Measurements from ENCODE around the gene FGGY. TPM values are rescaled to one million over a fixed set of nuclear protein-coding genes. Genes with fewer than 3 reads are reported as not detected.
"Not testable (repeated sequence)": the region's sequence is repeated elsewhere in the genome, so short reads cannot be mapped to it uniquely, and the experiment has no call there.

Gene FGGY
- total RNA-seq, 4 donors from 2014 or later = 20.6 to 138 (median 32.8) TPM

GRCh38 chr1:59645893-59646292 lies 349.0 kb downstream of the FGGY start:
- Histone ChIP-seq H3K9me3 (no peaks in the 10 kb centered on the region), H3K4me3 (no peak overlapping the region), H3K36me3 (no peaks in the 10 kb centered on the region), H3K4me1 (no peaks in the 10 kb centered on the region), H3K27me3 (no peaks in the 10 kb centered on the region), H3K27ac (peak overlapping the region; percentile 65)
- intact Hi-C loops (cut with DNase I; ENCODE audit: low total_unique reads) = no loop called here
- no peak for TF ChIP-seq POLR2A (IDR thresholded peaks at IDR 0.05)
- no peak for TF ChIP-seq CTCF (IDR thresholded peaks at IDR 0.05)
- peak; percentile 33 to 46 for DNase-seq

- intact Hi-C loops (cut with DNase I; ENCODE audit: low total_unique reads); H3K9me3 ChIP-seq; H3K27me3 ChIP-seq; H3K27ac ChIP-seq; H3K4me1 ChIP-seq; H3K36me3 ChIP-seq; H3K4me3 ChIP-seq; DNase-seq: not testable (repeated sequence)
Observed at GRCh38 chr1:59653142-59653958, 356.5 kb downstream of the FGGY start.

GRCh38 chr1:59653968-59654367 lies 357.1 kb downstream of the FGGY start:
- no peak for TF ChIP-seq CTCF (IDR thresholded peaks at IDR 0.05)
- no peak for TF ChIP-seq POLR2A (IDR thresholded peaks at IDR 0.05)
- Histone ChIP-seq H3K4me1 (no peaks in the 10 kb centered on the region), H3K27me3 (no peaks in the 10 kb centered on the region), H3K9me3 (no peaks in the 10 kb centered on the region), H3K36me3 (no peaks in the 10 kb centered on the region), H3K4me3 (no peak overlapping the region), H3K27ac (no peak overlapping the region)
- DNase-seq = no peak
- intact Hi-C loops (cut with DNase I; ENCODE audit: low total_unique reads) = no loop called here

GRCh38 chr1:59657873-59658465 lies 361.1 kb downstream of the FGGY start:
- TF ChIP-seq POLR2A (IDR thresholded peaks at IDR 0.05) (no peak), CTCF (IDR thresholded peaks at IDR 0.05) (no peak)
- no peaks in the 10 kb centered on the region for H3K27me3 ChIP-seq
- no peaks in the 10 kb centered on the region for H3K4me1 ChIP-seq
- no peaks in the 10 kb centered on the region for H3K36me3 ChIP-seq
- no peaks in the 10 kb centered on the region for H3K9me3 ChIP-seq
- intact Hi-C loops (cut with DNase I; ENCODE audit: low total_unique reads) = no loop called here
- no peak overlapping the region for H3K4me3 ChIP-seq
- DNase-seq = no peak
- H3K27ac ChIP-seq = no peak overlapping the region

- Histone ChIP-seq H3K27me3 (no peaks in the 10 kb centered on the region), H3K27ac (no peak overlapping the region), H3K36me3 (no peaks in the 10 kb centered on the region), H3K4me3 (no peak overlapping the region), H3K4me1 (no peaks in the 10 kb centered on the region), H3K9me3 (no peaks in the 10 kb centered on the region)
- TF ChIP-seq POLR2A (IDR thresholded peaks at IDR 0.05) = no peak
- TF ChIP-seq CTCF (IDR thresholded peaks at IDR 0.05) = no peak
- intact Hi-C loops (cut with DNase I; ENCODE audit: low total_unique reads) = no loop called here
- no peak for DNase-seq
Observed at GRCh38 chr1:59664166-59664565, 367.3 kb downstream of the FGGY start.

Measured in uterus (tissue), 4 donors.